OCI-LY1 (cell line): ENCODE data around the gene RGS7.

Experiments
- EZH2 ChIP-seq: fragments of 200-600 bp; sonication (generic), shearing (Covaris generic); IDR thresholded peaks from 2 replicates; pipeline ENCODE4 v1.8.0; 2017; ENCODE audit warnings: borderline replicate concordance, mixed run types, mild to moderate bottlenecking, antibody characterized with exemption, low read length, moderate library complexity, mixed read lengths
- TF ChIP-seq, protein P1 (sequence below): fragments of 200-600 bp; sonication (generic), shearing (Covaris generic); IDR thresholded peaks from 2 replicates; pipeline ENCODE4 v1.5.1; 2017; ENCODE audit warnings: mild to moderate bottlenecking, antibody characterized with exemption, low read length, moderate library complexity, mixed read lengths

DNA sequence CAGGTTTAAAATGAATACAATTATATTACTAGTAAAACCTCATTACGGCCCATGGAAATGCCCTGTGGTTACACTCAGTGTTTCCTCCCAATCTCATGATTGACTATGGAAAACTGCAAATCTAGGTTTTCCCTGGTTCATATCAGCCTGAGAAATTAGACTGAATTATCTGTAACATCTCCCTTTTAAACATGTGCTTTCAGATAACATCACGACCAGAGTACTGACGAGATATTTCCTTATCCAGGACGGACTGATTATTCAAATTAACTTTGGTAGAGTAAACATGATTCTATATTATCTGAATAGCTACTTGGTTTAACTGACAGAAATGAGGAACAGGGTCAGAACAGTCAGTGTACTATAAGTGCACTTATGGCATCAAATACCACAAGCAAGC lies 82.3 kb downstream of the RGS7 start:
- TF ChIP-seq, protein P1, sequence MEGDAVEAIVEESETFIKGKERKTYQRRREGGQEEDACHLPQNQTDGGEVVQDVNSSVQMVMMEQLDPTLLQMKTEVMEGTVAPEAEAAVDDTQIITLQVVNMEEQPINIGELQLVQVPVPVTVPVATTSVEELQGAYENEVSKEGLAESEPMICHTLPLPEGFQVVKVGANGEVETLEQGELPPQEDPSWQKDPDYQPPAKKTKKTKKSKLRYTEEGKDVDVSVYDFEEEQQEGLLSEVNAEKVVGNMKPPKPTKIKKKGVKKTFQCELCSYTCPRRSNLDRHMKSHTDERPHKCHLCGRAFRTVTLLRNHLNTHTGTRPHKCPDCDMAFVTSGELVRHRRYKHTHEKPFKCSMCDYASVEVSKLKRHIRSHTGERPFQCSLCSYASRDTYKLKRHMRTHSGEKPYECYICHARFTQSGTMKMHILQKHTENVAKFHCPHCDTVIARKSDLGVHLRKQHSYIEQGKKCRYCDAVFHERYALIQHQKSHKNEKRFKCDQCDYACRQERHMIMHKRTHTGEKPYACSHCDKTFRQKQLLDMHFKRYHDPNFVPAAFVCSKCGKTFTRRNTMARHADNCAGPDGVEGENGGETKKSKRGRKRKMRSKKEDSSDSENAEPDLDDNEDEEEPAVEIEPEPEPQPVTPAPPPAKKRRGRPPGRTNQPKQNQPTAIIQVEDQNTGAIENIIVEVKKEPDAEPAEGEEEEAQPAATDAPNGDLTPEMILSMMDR: no peak
- TF ChIP-seq EZH2: no peak
